LNCAP (cell line): ENCODE data around the gene SGCE.

Source experiments
- CTCF ChIP-seq: fragments of 450-650 bp; IDR thresholded peaks from 2 replicates; pipeline ENCODE4 v1.5.1; 2017; ENCODE audit warnings: mild to moderate bottlenecking

The SGCE gene, protein sequence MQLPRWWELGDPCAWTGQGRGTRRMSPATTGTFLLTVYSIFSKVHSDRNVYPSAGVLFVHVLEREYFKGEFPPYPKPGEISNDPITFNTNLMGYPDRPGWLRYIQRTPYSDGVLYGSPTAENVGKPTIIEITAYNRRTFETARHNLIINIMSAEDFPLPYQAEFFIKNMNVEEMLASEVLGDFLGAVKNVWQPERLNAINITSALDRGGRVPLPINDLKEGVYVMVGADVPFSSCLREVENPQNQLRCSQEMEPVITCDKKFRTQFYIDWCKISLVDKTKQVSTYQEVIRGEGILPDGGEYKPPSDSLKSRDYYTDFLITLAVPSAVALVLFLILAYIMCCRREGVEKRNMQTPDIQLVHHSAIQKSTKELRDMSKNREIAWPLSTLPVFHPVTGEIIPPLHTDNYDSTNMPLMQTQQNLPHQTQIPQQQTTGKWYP

GRCh38 chr7:94655848-94656657 is at the start of gene SGCE:
SGCE (minus strand) TSS chr7:94656133; CDS start chr7:94656098, 35 bp downstream.
- TF ChIP-seq CTCF: peak; percentile 51

DNA sequence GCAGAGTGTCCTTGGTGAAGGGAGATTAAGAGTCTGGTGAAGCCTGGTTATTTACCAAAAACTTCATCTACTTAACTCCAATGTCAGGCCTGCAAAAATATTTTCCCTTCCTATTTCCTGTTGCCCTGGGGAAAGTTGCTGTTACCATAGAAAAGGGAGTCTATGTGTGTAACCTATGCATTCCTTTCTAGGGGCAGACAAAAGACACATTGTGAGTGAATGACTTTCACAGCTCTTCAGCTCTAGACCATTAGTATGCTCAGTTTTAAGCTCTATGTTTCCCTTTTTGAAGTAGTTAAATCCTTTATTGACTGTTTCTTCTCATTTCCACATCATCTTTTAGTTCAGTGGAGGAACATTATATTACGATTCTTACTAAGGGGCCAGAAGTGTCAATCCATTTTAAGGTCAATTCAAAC is 45.6 kb upstream of the SGCE start:
- no peak for TF ChIP-seq CTCF

DNA sequence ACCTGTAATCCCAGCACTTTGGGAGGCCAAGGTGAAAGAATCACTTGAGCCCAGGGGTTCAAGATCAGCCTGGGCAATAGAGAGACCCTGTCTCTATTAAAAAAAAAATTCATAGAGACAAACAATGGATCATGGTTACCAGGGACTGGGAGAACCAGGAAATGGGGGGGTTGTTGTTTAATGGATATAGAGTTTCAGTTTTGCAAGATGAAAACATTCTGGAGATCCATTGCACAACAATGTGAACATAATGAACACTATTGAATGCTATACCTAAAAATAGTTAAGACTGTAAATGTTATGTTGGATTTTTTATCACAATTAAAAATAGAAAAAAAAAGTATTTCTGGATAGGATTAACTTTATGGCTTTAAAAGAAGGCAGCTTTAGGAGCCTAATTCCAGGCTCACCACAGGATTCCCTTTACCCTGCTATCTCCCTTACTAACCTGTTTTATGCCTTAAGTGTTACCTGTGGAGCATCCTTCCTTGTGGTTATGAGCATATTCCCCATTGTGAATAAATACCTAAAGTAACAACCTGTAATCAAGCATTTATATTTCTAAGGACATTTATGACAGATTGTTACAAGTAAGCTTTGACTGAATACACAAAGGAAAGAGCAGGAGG is 45.1 kb upstream of the SGCE start:
- TF ChIP-seq CTCF: no peak

GRCh38 chr7:94698275-94698674 is 42.3 kb upstream of the SGCE start:
- TF ChIP-seq CTCF: no peak

DNA sequence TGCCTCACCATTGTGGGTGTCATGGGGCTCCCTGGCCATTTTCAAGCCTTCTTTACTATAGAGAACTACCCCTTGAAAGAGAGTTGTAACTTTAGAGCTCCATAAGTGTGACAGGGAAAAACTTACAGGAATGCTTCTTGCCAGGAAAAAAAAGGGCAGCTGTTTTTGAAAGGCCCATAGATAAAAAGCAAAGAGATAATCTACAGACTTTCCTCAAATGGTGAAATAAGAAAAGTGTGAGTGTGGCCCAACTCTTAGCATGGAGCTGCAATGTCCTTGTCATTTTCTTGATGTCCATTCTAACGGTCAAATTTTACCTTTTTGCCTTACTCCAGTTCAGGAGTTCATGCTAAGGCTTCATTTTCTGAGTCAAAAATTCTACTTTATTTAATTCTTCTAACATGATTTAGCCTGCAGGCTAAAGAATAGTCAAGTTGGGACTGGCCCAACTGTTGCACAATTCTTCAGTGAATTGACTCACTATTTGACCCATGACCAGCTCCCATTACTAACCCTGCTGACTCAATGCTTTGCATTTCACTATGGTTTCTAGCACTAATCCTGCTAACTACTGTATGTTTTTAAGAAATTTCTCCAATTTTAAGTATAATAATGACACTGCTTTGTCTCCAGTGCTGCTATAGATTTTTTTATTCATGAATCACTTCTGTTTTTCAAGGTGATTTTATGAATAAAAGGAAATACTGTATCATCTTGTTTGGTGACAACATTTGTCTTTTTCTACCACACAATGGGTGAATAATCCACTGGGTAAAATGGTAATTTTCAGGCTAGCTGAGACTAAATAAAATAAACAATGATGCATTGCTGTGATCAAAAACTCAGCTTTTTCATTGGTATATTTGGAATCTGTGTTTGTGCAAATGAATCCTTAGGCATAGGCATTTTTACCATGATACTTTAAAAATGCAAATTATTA is 41.4 kb upstream of the SGCE start:
- TF ChIP-seq CTCF: no peak

DNA sequence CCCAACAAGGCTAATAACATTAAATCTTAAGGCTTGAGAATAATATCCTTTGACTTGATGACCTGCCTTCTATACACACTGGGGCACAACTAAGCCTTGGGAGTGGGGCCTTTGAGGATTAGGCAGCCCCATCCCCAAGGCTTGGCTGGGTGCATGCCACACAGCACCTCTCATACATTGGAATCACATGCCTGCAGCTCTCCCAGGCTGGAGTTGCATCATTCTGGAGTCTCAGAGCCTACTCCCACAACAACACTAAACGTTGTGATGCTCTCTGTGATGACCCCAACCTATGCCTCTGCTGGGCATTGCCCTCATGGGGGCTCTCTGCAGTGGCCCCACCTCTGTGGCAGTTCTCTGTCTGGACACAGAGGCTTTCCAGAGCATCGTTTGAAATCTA is 31.9 kb upstream of the SGCE start:
- no peak for TF ChIP-seq CTCF

DNA sequence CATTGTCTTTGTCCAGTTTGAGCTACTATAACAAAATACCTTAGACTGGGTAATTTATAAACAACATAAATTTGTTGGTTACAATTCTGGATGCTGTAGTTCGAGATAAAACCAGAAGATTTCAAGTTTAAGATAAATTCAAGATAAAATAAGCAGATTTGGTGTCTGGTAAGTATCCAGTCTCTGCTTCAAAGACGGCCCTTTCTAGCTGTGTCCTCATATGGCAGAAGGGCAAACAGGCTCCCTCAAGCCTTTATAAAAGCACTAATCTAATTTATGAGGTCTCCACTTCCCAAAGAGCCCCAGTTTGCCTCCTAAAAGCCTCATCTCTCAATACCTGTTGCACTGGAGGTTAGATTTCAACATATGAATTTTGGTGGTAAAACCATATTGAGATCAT is 31.1 kb upstream of the SGCE start:
- TF ChIP-seq CTCF: no peak
